ENCODE results near the gene KCNT2. TPM values are rescaled to one million over a fixed set of nuclear protein-coding genes. Genes with fewer than 3 reads are reported as not detected.

Gene KCNT2
- total RNA-seq, 1 experiment from 2014 or later = 9.1 TPM

GRCh38 chr1:196433000-196433399, 175.2 kb downstream of the KCNT2 start:
- H3K27ac ChIP-seq (ENCODE audit: insufficient read length, low read depth, low read length) = no peak overlapping the region
- H2BK5ac ChIP-seq (ENCODE audit: insufficient read length, low read length) = no peak overlapping the region
- no peaks in the 10 kb centered on the region for H3K27me3 Mint-ChIP-seq (ENCODE audit: low read depth)
- H3K27me3 ChIP-seq (ENCODE audit: insufficient read depth, low read length) = no peaks in the 10 kb centered on the region
- H3K18ac ChIP-seq (ENCODE audit: insufficient read length, low read depth, low read length) = no peak overlapping the region
- H2AK5ac ChIP-seq (ENCODE audit: insufficient read length, low read length) = no peak overlapping the region
- H3K56ac ChIP-seq (ENCODE audit: insufficient read length, low read depth, low read length) = no peak overlapping the region
- no peak overlapping the region for H3K14ac ChIP-seq (ENCODE audit: insufficient read depth, low read length)
- no peak overlapping the region for H2BK12ac ChIP-seq (ENCODE audit: insufficient read length, low read depth, low read length)
- H3K4me1 ChIP-seq (ENCODE audit: insufficient read depth, low read length) = no peaks in the 10 kb centered on the region; the same call in 1 of the 2 replicates
- no peaks in the 10 kb centered on the region for H3K9me3 ChIP-seq (ENCODE audit: control insufficient read depth, low read depth, low read length)
- no peaks in the 10 kb centered on the region for H4K20me1 ChIP-seq (ENCODE audit: control insufficient read depth, insufficient read depth, insufficient read length)
- H3K4me3 Mint-ChIP-seq = no peak overlapping the region
- H3K4ac ChIP-seq (ENCODE audit: low read depth, low read length) = no peak overlapping the region
- no peak overlapping the region for H4K8ac ChIP-seq (replicated peaks; ENCODE audit: insufficient read length, low read depth, low read length)
- H3K4me2 ChIP-seq (ENCODE audit: insufficient read depth, insufficient read length, low read length) = no peak overlapping the region
- H3K36me3 Mint-ChIP-seq (ENCODE audit: insufficient read depth in 1 of 3, low read depth in 3 of 3) = peaks cover 0 to 3% (median 3%) of the 10 kb centered on the region in 3 experiments; a peak in 2 of 7 replicates
- no peaks in the 10 kb centered on the region for H3K23me2 ChIP-seq (ENCODE audit: insufficient read length, low read depth, low read length, poor library complexity, severe bottlenecking)
- no peak overlapping the region for H2BK120ac ChIP-seq (ENCODE audit: low read depth, low read length, poor library complexity, severe bottlenecking)
- H2AFZ ChIP-seq (ENCODE audit: low read length) = no peak overlapping the region
- H3K4me1 Mint-ChIP-seq = peaks cover 8 to 10% of the 10 kb centered on the region in 2 experiments; a peak in 2 of 4 replicates
- H2BK20ac ChIP-seq (ENCODE audit: low read depth, low read length, poor library complexity, severe bottlenecking) = no peak overlapping the region
- H3K23ac ChIP-seq (ENCODE audit: insufficient read length, low read depth, low read length) = no peak overlapping the region
- H2BK15ac ChIP-seq (ENCODE audit: low read depth, low read length) = no peak overlapping the region
- no peaks in the 10 kb centered on the region for H3K9me3 Mint-ChIP-seq
- H3K27ac Mint-ChIP-seq = no peak overlapping the region
- H3T11ph ChIP-seq (ENCODE audit: low read length) = no peak overlapping the region
- H3K79me1 ChIP-seq (ENCODE audit: insufficient read depth, low read depth, low read length, poor library complexity, severe bottlenecking) = no peaks in the 10 kb centered on the region
- H3K79me2 ChIP-seq (ENCODE audit: insufficient read depth, low read length) = no peaks in the 10 kb centered on the region
- no peak overlapping the region for H3K9ac ChIP-seq (ENCODE audit: extremely low read depth, insufficient read length, low read length)
- H4K91ac ChIP-seq (ENCODE audit: insufficient read length, low read depth, low read length) = no peak overlapping the region
- no peak for DNase-seq
- H4K5ac ChIP-seq (ENCODE audit: insufficient read length, low read depth, low read length) = no peak overlapping the region
- TF ChIP-seq CTCF (conservative IDR thresholded peaks at IDR 0.05) = no peak

All from H9 (cell line).